ENCODE results near the gene NAA50. TPM values are rescaled to one million over a fixed set of nuclear protein-coding genes. Genes with fewer than 3 reads are reported as not detected.

Gene NAA50
- total and polyA plus RNA-seq, 2 donors (not counting 3 experiments of a cell fraction or from before 2014, with no cell fraction given): 53.1 to 160 TPM

DNA sequence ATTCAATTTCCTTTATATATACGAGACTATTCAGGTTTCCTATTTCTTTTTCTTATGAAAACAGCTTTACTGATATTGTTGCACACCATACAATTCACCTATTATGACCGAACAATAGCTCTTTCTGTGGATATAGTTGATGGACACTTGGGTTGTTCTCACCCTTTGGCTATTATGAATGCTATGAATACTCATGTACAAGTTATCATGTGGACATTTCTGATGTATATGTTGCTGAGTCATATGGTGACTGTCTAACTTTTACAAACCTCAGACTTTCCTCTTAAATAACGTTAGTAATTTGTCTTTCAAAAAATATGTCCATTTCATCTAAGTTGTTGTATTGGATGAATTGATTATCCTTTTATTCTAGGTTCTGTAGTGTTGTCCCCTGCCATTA is 33.9 kb downstream of the NAA50 start:
- Histone ChIP-seq H3K4me3 (replicated peaks in 1 of 3; ENCODE audit: insufficient read depth in 1 of 3, low read depth in 1 of 3, low read length in 3 of 3) (no peak overlapping the region), H3K4me2 (ENCODE audit: insufficient read depth, low read length) (no peak overlapping the region), H3K9me3 (replicated peaks; ENCODE audit: control insufficient read depth, insufficient read depth, low read length) (no peaks in the 10 kb centered on the region), H3K27me3 (ENCODE audit: control insufficient read depth in 2 of 2, insufficient read depth in 2 of 2, low read length in 2 of 2) (peaks cover 0 to 4% of the 10 kb centered on the region in 2 experiments), H2AFZ (ENCODE audit: low read depth, low read length) (no peak overlapping the region), H3K27ac (ENCODE audit: insufficient read depth, low read depth, low read length) (no peak overlapping the region), H3K79me2 (ENCODE audit: control insufficient read depth, insufficient read depth, low read length) (no peaks in the 10 kb centered on the region), H3K4me1 (ENCODE audit: control insufficient read depth, extremely low read depth, insufficient read depth, low read length) (no peaks in the 10 kb centered on the region), H3K9me1 (replicated peaks; ENCODE audit: control insufficient read depth, extremely low read depth, insufficient read depth, low read length) (no peaks in the 10 kb centered on the region), H4K20me1 (replicated peaks; ENCODE audit: control insufficient read depth, extremely low read depth, insufficient read depth, low read length) (no peaks in the 10 kb centered on the region), H3K36me3 (ENCODE audit: control insufficient read depth in 2 of 2, extremely low read depth in 1 of 2, insufficient read depth in 2 of 2, low read length in 2 of 2) (peaks cover 0 to 4% of the 10 kb centered on the region in 2 experiments), H3K9ac (replicated peaks; ENCODE audit: extremely low read depth, insufficient read depth, low read length) (no peak overlapping the region)
- POLR2A ChIA-PET: interaction anchor here (0.6 to 0.7 kb wide), 2 partner anchors 12 to 100 kb away, joined by 3 to 5 read pairs; no protein-coding TSS in a partner anchor
- FAIRE-seq: no peak
- intact Hi-C loops (cut with micrococcal nuclease): no loop called here
- CTCF ChIA-PET: interaction anchor here (0.6 to 1.0 kb wide), 5 partner anchors 44 to 1506 kb away, joined by 3 to 4 read pairs (median 3); no protein-coding TSS in a partner anchor
- dilution Hi-C loops (cut with MboI; ENCODE audit: extremely low pct_ligation_motif_present, low sequenced_read_pairs): no loop called here
- peak; percentile 12 for DNase-seq (ENCODE audit: low read depth, low spot score)
- TF ChIP-seq GATA2 (IDR thresholded peaks at IDR 0.05; ENCODE audit: insufficient read depth, insufficient read length, low read depth, low read length) (no peak), EZH2 (IDR thresholded peaks at IDR 0.05; ENCODE audit: borderline replicate concordance, low read depth, low read length, severe bottlenecking) (no peak), FOS (IDR thresholded peaks at IDR 0.05; ENCODE audit: borderline replicate concordance, insufficient read depth, low read length) (no peak), MYC (IDR thresholded peaks at IDR 0.05; ENCODE audit: low read depth, low read length) (no peak), JUN (IDR thresholded peaks at IDR 0.05; ENCODE audit: borderline replicate concordance, insufficient read depth, insufficient read length, low read depth) (no peak), POLR2AphosphoS5 (IDR thresholded peaks at IDR 0.05; ENCODE audit: insufficient read depth, low read depth, low read length) (no peak), POLR2A (IDR thresholded peaks at IDR 0.05; ENCODE audit: low read depth, low read length) (no peak)
- TF ChIP-seq, protein P1, sequence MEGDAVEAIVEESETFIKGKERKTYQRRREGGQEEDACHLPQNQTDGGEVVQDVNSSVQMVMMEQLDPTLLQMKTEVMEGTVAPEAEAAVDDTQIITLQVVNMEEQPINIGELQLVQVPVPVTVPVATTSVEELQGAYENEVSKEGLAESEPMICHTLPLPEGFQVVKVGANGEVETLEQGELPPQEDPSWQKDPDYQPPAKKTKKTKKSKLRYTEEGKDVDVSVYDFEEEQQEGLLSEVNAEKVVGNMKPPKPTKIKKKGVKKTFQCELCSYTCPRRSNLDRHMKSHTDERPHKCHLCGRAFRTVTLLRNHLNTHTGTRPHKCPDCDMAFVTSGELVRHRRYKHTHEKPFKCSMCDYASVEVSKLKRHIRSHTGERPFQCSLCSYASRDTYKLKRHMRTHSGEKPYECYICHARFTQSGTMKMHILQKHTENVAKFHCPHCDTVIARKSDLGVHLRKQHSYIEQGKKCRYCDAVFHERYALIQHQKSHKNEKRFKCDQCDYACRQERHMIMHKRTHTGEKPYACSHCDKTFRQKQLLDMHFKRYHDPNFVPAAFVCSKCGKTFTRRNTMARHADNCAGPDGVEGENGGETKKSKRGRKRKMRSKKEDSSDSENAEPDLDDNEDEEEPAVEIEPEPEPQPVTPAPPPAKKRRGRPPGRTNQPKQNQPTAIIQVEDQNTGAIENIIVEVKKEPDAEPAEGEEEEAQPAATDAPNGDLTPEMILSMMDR (IDR thresholded peaks at IDR 0.05; ENCODE audit: extremely low read depth in 1 of 2, insufficient read depth in 1 of 2, low read depth in 1 of 2, low read length in 2 of 2): no peak
- TF ChIP-seq, protein P2, sequence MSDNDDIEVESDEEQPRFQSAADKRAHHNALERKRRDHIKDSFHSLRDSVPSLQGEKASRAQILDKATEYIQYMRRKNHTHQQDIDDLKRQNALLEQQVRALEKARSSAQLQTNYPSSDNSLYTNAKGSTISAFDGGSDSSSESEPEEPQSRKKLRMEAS (IDR thresholded peaks at IDR 0.05; ENCODE audit: insufficient read depth, insufficient read length): no peak
- no TSS peak for BruUV-seq (replicated peaks)
